H1 (cell line): ENCODE measurements around the gene OXNAD1. TPM values are rescaled to one million over a fixed set of nuclear protein-coding genes. Genes with fewer than 3 reads are reported as not detected.

Experiments used
- CTCF ChIA-PET: fragments of 300-600 bp; sonication (Branson Sonifier 250); formaldehyde crosslinking; loops from one replicate; lab custom pipeline; 2021; ENCODE audit not compliant: partially characterized antibody; lab: Charles Lee
- POLR2A ChIA-PET: fragments of 300-600 bp; sonication (Branson Sonifier 250); formaldehyde crosslinking; loops from one replicate; lab custom pipeline; 2021; ENCODE audit warnings: inconsistent platforms; ENCODE audit not compliant: partially characterized antibody; lab: Charles Lee
- DNase-seq, 2 experiments: peaks; one replicate each; pipeline versions ENCODE4 v3.0.0 to v3.0.0-alpha.2; 2010 to 2022; ENCODE audit warnings: low spot score in 2 of 2, low read depth in 1 of 2, mixed read lengths in 1 of 2
- FAIRE-seq: peaks from 2 replicates; lab custom pipeline; 2011; peaks lifted over from hg19 to GRCh38; lab: Jason Lieb, UNC
- H2AFZ ChIP-seq: 2 replicates; pipeline ENCODE4 v1.8.1; 2012; ENCODE audit warnings: low read length, inconsistent platforms
- H2AK5ac ChIP-seq: 2 replicates; pipeline ENCODE4 v1.6.1; 2013; ENCODE audit warnings: low read depth, low read length
- H2BK120ac ChIP-seq: replicated peaks from 2 replicates; pipeline ENCODE3; 2013; ENCODE audit warnings: low read depth, low read length, inconsistent platforms
- H2BK12ac ChIP-seq: 2 replicates; pipeline ENCODE4 v1.6.1; 2013; ENCODE audit warnings: low read depth, low read length
- H2BK15ac ChIP-seq: 2 replicates; pipeline ENCODE4 v1.6.1; 2013; ENCODE audit warnings: low read length
- H2BK20ac ChIP-seq: 2 replicates; pipeline ENCODE4 v1.6.1; 2013; ENCODE audit warnings: low read length
- H2BK5ac ChIP-seq: 2 replicates; pipeline ENCODE4 v1.6.1; 2013; ENCODE audit warnings: low read depth, low read length
- H3K14ac ChIP-seq: 2 replicates; pipeline ENCODE4 v1.6.1; 2013; ENCODE audit warnings: inconsistent platforms; ENCODE audit not compliant: insufficient read length
- H3K18ac ChIP-seq: 2 replicates; pipeline ENCODE4 v1.6.1; 2013; ENCODE audit warnings: low read length; ENCODE audit errors: extremely low read depth
- H3K23ac ChIP-seq: 2 replicates; pipeline ENCODE4 v1.6.1; 2013; ENCODE audit warnings: inconsistent platforms; ENCODE audit not compliant: insufficient read length
- H3K23me2 ChIP-seq: 2 replicates; pipeline ENCODE4 v1.6.1; 2013; ENCODE audit warnings: low read depth, low read length
- H3K27ac ChIP-seq: 2 replicates; pipeline ENCODE4 v1.6.1; 2011; ENCODE audit warnings: low read depth, low read length, inconsistent platforms
- H3K27me3 ChIP-seq, 4 experiments: replicated peaks in 1 of 4; 1 replicate in 1 of 4; 2 replicates in 3 of 4; pipeline versions ENCODE4 v1.6.1 to v1.8.1; 2011 to 2013; ENCODE audit warnings: low read length in 3 of 4, mild to moderate bottlenecking in 3 of 4, inconsistent platforms in 2 of 4, mixed read lengths in 2 of 4, moderate library complexity in 1 of 4; ENCODE audit not compliant: control insufficient read depth in 3 of 4, insufficient read depth in 3 of 4; ENCODE audit errors: extremely low read depth in 1 of 4
- H3K36me3 ChIP-seq, 4 experiments: 2 replicates each; pipeline versions ENCODE4 v1.6.1 to v1.8.1; 2011 to 2013; ENCODE audit warnings: mild to moderate bottlenecking in 4 of 4, low read length in 3 of 4, moderate library complexity in 2 of 4, control low read depth in 1 of 4, inconsistent platforms in 1 of 4; ENCODE audit not compliant: insufficient read depth in 4 of 4, control insufficient read depth in 2 of 4
- H3K4ac ChIP-seq: replicated peaks from 2 replicates; pipeline ENCODE3; 2013; ENCODE audit warnings: low read length, low read depth, mixed read lengths, inconsistent platforms; ENCODE audit not compliant: insufficient read length
- H3K4me1 ChIP-seq, 4 experiments: replicated peaks in 1 of 4; 1 replicate in 1 of 4; 2 replicates in 3 of 4; pipeline versions ENCODE4 v1.6.1 to v1.8.1; 2011 to 2013; ENCODE audit warnings: low read length in 3 of 4, inconsistent platforms in 2 of 4, mixed read lengths in 1 of 4; ENCODE audit not compliant: insufficient read depth in 4 of 4, control insufficient read depth in 3 of 4
- H3K4me2 ChIP-seq, 2 experiments: 2 replicates each; pipeline versions ENCODE4 v1.6.1 to v1.8.1; 2011 to 2013; ENCODE audit warnings: low read depth in 2 of 2, low read length in 2 of 2, control low read depth in 1 of 2, inconsistent platforms in 1 of 2, mild to moderate bottlenecking in 1 of 2; ENCODE audit not compliant: insufficient read depth in 1 of 2
- H3K4me3 ChIP-seq, 4 experiments: fragments of 200-600, 300-600 bp in 1 of 4; sonication (generic), shearing (Covaris generic), sonication (Bioruptor Twin) in 1 of 4; 2 replicates each; pipeline versions ENCODE4 v1.5.1 to v1.8.1; 2011 to 2016; ENCODE audit warnings: low read length in 4 of 4, low read depth in 3 of 4, control low read depth in 2 of 4, inconsistent platforms in 2 of 4, mild to moderate bottlenecking in 2 of 4, mixed read lengths in 1 of 4, moderate library complexity in 1 of 4; ENCODE audit not compliant: insufficient read depth in 2 of 4; ENCODE audit errors: extremely low read depth in 1 of 4
- H3K56ac ChIP-seq: replicated peaks from 2 replicates; pipeline ENCODE3; 2013; ENCODE audit warnings: low read depth, mild to moderate bottlenecking, mixed read lengths, low read length, inconsistent platforms; ENCODE audit not compliant: insufficient read length
- H3K79me1 ChIP-seq: 2 replicates; pipeline ENCODE4 v1.6.1; 2013; ENCODE audit warnings: low read depth, low read length, control low read depth
- H3K79me2 ChIP-seq, 2 experiments: 2 replicates each; pipeline versions ENCODE4 v1.6.1 to v1.8.1; 2012 to 2013; ENCODE audit warnings: low read length in 2 of 2, mild to moderate bottlenecking in 2 of 2, inconsistent platforms in 1 of 2; ENCODE audit not compliant: insufficient read depth in 2 of 2, control insufficient read depth in 1 of 2
- H3K9ac ChIP-seq, 4 experiments: replicated peaks in 1 of 4; 1 replicate in 1 of 4; 2 replicates in 3 of 4; pipeline versions ENCODE4 v1.6.1 to v1.8.1; 2011 to 2013; ENCODE audit warnings: low read depth in 3 of 4, low read length in 3 of 4, control low read depth in 2 of 4, mild to moderate bottlenecking in 2 of 4, moderate library complexity in 2 of 4, inconsistent platforms in 1 of 4; ENCODE audit errors: extremely low read depth in 1 of 4
- H3K9me3 ChIP-seq, 2 experiments: 2 replicates each; pipeline versions ENCODE4 v1.6.1 to v1.8.1; 2012 to 2013; ENCODE audit warnings: mild to moderate bottlenecking in 2 of 2, moderate library complexity in 2 of 2, control low read depth in 1 of 2, inconsistent platforms in 1 of 2, low read depth in 1 of 2, low read length in 1 of 2, mixed read lengths in 1 of 2; ENCODE audit not compliant: insufficient read depth in 2 of 2
- H4K20me1 ChIP-seq, 2 experiments: replicated peaks in 1 of 2; 2 replicates each; pipeline versions ENCODE3 to v1.8.1; 2011 to 2013; ENCODE audit warnings: inconsistent platforms in 2 of 2, low read length in 2 of 2, mild to moderate bottlenecking in 1 of 2; ENCODE audit not compliant: insufficient read depth in 2 of 2, control insufficient read depth in 1 of 2
- H4K5ac ChIP-seq: 2 replicates; pipeline ENCODE4 v1.6.1; 2013; ENCODE audit warnings: low read length, low read depth, mixed read lengths, inconsistent platforms; ENCODE audit not compliant: insufficient read length
- H4K8ac ChIP-seq: 2 replicates; pipeline ENCODE4 v1.8.0; 2013; ENCODE audit warnings: mild to moderate bottlenecking, moderate library complexity, low read length, inconsistent platforms; ENCODE audit not compliant: insufficient read depth; ENCODE audit errors: extremely low read depth
- H4K91ac ChIP-seq: replicated peaks from 2 replicates; pipeline ENCODE3; 2013; ENCODE audit warnings: low read length, mixed read lengths, inconsistent platforms; ENCODE audit not compliant: insufficient read length
- CHD2 ChIP-seq: IDR thresholded peaks from 2 replicates; pipeline ENCODE4 v1.6.1; 2012; ENCODE audit warnings: low read length, improper control_type of control experiment
- CTBP2 ChIP-seq: IDR thresholded peaks from 2 replicates; pipeline ENCODE4 v1.7.0; 2011; ENCODE audit warnings: borderline replicate concordance, mild to moderate bottlenecking, moderate library complexity, mixed read lengths, low read length; ENCODE audit not compliant: insufficient read depth, insufficient read length
- KDM4A ChIP-seq: IDR thresholded peaks from one replicate; pipeline ENCODE4 v1.7.1; 2012; ENCODE audit warnings: low read depth, mild to moderate bottlenecking, moderate library complexity, low read length, inconsistent platforms; ENCODE audit not compliant: severe bottlenecking
- PHF8 ChIP-seq: fragments of 200-600 bp; sonication (generic); conservative IDR thresholded peaks from 2 replicates; pipeline ENCODE4 v1.7.1; 2012; ENCODE audit warnings: low read depth, mild to moderate bottlenecking, inconsistent platforms, low read length, moderate library complexity
- POLR2AphosphoS5 ChIP-seq: IDR thresholded peaks from 2 replicates; pipeline ENCODE4 v1.6.1; 2011; ENCODE audit warnings: low read depth, low read length
- SAP30 ChIP-seq: fragments of 300-600 bp; sonication (generic); IDR thresholded peaks from 2 replicates; pipeline ENCODE4 v1.7.1; 2012; ENCODE audit warnings: low read length, moderate library complexity, mild to moderate bottlenecking, inconsistent platforms; ENCODE audit not compliant: insufficient read depth, insufficient replicate concordance
- SIX5 ChIP-seq: IDR thresholded peaks from 2 replicates; pipeline ENCODE4 v1.6.1; 2011; ENCODE audit warnings: mild to moderate bottlenecking, low read depth, low read length
- SRF ChIP-seq: IDR thresholded peaks from 2 replicates; pipeline ENCODE4 v1.6.1; 2011; ENCODE audit warnings: mild to moderate bottlenecking, low read depth, low read length, moderate library complexity
- WGBS, 2 experiments: shearing (Covaris generic) in 1 of 2; methylation state at CpG; one replicate each; pipeline versions ENCODE4 v1.1.6 to v1.1.7; 2013 to 2015; ENCODE audit warnings: low lambda C conversion rate in 2 of 2, mixed read lengths in 2 of 2, inconsistent platforms in 1 of 2, low coverage in 1 of 2, missing lambda C conversion rate in 1 of 2; ENCODE audit not compliant: insufficient replicate concordance in 2 of 2, insufficient coverage in 1 of 2, insufficient read length in 1 of 2; ENCODE audit errors: extremely low coverage in 1 of 2, missing lambda C conversion rate in 1 of 2; 5-methylcytosine and 5-hydroxymethylcytosine counted together
- polyA plus RNA-seq, 7 experiments: library from polyadenylated mRNA; depleted of rRNA in 3 of 7; stranded (reverse) in 5 of 7; unstranded in 2 of 7; fragments of >200 nt in 5 of 7; fragments of 200-250 nt in 2 of 7; gene quantifications; 1 replicate in 5 of 7; 2 replicates in 1 of 7; 4 replicates in 1 of 7; pipeline versions ENCODE4 v1.2.1 to v1.2.3, GENCODE V29; 2011 to 2013; ENCODE audit warnings: missing spikeins in 2 of 7, mixed read lengths in 2 of 7
- total RNA-seq: library from RNA; stranded (reverse); fragmentation: NEBNext Ultra II Directional; extraction: Animal tissue kit (Norgen Biotek cat#: 25700); gene quantifications from 2 replicates; pipeline ENCODE4 v1.2.1, GENCODE V29; 2021
- TF ChIP-seq, protein P1 (sequence below): IDR thresholded peaks from 2 replicates; pipeline ENCODE4 v1.6.1; 2012; ENCODE audit warnings: low read length, inconsistent platforms
- TF ChIP-seq, protein P2 (sequence below): IDR thresholded peaks from 2 replicates; pipeline ENCODE4 v1.6.1; 2012; ENCODE audit warnings: inconsistent platforms

OXNAD1 gene
- total and polyA plus RNA-seq, 2 of the 8 experiments (the other 6 are each of a cell fraction or from before 2014, with no cell fraction given): 14.9 to 24.8 TPM

DNA sequence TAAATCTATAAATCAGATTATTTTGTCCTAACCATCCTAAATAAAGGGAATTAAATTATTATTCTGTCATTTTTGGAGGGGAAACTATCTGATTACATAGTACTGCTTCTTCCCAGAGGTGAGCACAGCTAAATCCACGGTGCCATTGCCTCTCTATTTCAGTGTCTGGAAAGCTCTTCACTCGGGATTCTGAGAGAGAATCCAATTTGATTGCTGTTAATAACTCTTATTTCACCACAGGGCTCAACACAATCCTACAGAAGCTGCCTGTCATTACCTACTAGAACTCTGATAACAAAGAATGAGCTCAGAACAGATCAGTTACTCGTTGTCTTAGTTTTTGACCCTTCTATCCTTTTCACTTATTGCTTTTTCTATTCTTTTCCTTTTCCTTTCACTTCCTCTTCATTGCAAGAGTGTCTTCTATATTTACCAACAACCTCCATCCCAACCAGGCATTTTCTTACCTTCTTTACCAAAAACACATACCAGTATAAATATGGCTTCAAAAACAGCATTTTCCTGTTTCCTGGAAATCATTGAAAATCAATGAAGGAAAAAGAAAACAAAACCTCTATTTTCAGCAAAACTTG, 30.4 kb downstream of the OXNAD1 start:
- DNase-seq: no peak
- CTCF ChIA-PET: interaction anchor here (1.1 to 9.2 kb wide), 6 partner anchors 9 to 259 kb away, joined by 4 to 106 read pairs (median 4); no protein-coding TSS in a partner anchor
- Histone ChIP-seq H2AFZ (no peak overlapping the region), H3K4me1 (peaks cover 0 to 2% (median 0%) of the 10 kb centered on the region in 4 experiments; a peak in 1 of 7 replicates), H2BK120ac (no peak overlapping the region), H3K36me3 (peaks cover 0 to 27% (median 12%) of the 10 kb centered on the region in 4 experiments; a peak in 5 of 8 replicates), H3K4me2 (no peak overlapping the region), H3K23ac (no peak overlapping the region), H3K9me3 (peaks cover 0 to 4% of the 10 kb centered on the region in 2 experiments; a peak in 1 of 4 replicates), H2AK5ac (no peak overlapping the region), H4K5ac (no peak overlapping the region), H3K4me3 (no peak overlapping the region), H3K9ac (no peak overlapping the region), H4K8ac (no peak overlapping the region), H4K20me1 (no peaks in the 10 kb centered on the region), H3K23me2 (no peaks in the 10 kb centered on the region), H3K27ac (no peak overlapping the region), H2BK5ac (no peak overlapping the region), H3K18ac (no peak overlapping the region), H3K56ac (no peak overlapping the region), H3K79me2 (peaks cover 0 to 22% of the 10 kb centered on the region in 2 experiments; a peak in 2 of 4 replicates), H2BK20ac (no peak overlapping the region), H2BK12ac (no peak overlapping the region), H3K79me1 (no peaks in the 10 kb centered on the region), H3K27me3 (no peaks in the 10 kb centered on the region), H4K91ac (no peak overlapping the region), H3K4ac (no peak overlapping the region), H2BK15ac (no peak overlapping the region), H3K14ac (no peak overlapping the region)
- FAIRE-seq: no peak
- WGBS, 2 experiments: 95% methylated on average over 3 of the region's 3 CpGs; no CpG with 5 or more reads in 1 of the 2 experiments
- POLR2A ChIA-PET: interaction anchor here (1.3 to 1.5 kb wide), 2 partner anchors 9 to 30 kb away, joined by 3 read pairs; partner anchors contain the start of genes DPH3 and OXNAD1
- TF ChIP-seq, protein P1, sequence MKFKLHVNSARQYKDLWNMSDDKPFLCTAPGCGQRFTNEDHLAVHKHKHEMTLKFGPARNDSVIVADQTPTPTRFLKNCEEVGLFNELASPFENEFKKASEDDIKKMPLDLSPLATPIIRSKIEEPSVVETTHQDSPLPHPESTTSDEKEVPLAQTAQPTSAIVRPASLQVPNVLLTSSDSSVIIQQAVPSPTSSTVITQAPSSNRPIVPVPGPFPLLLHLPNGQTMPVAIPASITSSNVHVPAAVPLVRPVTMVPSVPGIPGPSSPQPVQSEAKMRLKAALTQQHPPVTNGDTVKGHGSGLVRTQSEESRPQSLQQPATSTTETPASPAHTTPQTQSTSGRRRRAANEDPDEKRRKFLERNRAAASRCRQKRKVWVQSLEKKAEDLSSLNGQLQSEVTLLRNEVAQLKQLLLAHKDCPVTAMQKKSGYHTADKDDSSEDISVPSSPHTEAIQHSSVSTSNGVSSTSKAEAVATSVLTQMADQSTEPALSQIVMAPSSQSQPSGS: no peak
- TF ChIP-seq POLR2AphosphoS5 (no peak), CTBP2 (no peak), PHF8 (no peak), SIX5 (no peak), KDM4A (no peak), CHD2 (no peak), SAP30 (no peak), SRF (no peak)
- TF ChIP-seq, protein P2, sequence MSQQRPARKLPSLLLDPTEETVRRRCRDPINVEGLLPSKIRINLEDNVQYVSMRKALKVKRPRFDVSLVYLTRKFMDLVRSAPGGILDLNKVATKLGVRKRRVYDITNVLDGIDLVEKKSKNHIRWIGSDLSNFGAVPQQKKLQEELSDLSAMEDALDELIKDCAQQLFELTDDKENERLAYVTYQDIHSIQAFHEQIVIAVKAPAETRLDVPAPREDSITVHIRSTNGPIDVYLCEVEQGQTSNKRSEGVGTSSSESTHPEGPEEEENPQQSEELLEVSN: no peak
